GM15510 (cell line): ENCODE results near the gene CCDC182.

ENCODE experiments used
- POLR2A ChIP-seq: IDR thresholded peaks from 3 replicates; pipeline ENCODE4 v1.6.1; 2011; ENCODE audit warnings: borderline replicate concordance; ENCODE audit not compliant: insufficient read length; ENCODE audit errors: extremely low read depth

The CCDC182 gene

GRCh38 chr17:57724026-57724728 is 20.9 kb downstream of the CCDC182 start:
- TF ChIP-seq POLR2A: no peak

GRCh38 chr17:57723427-57724025 is 21.6 kb downstream of the CCDC182 start:
- no peak for TF ChIP-seq POLR2A

- TF ChIP-seq POLR2A: no peak
These were observed 22.4 kb downstream of the CCDC182 start for GRCh38 chr17:57722704-57723043.

- no peak for TF ChIP-seq POLR2A
These were observed 23.0 kb downstream of the CCDC182 start for GRCh38 chr17:57721967-57722703.

GRCh38 chr17:57720386-57721035 is 24.6 kb downstream of the CCDC182 start:
- no peak for TF ChIP-seq POLR2A

- TF ChIP-seq POLR2A: no peak
These were observed 26.2 kb downstream of the CCDC182 start for GRCh38 chr17:57718878-57719277.

GRCh38 chr17:57715981-57716380 is 29.1 kb downstream of the CCDC182 start:
- no peak for TF ChIP-seq POLR2A

- no peak for TF ChIP-seq POLR2A
These were observed 30.4 kb downstream of the CCDC182 start for GRCh38 chr17:57714665-57715180.

GRCh38 chr17:57713140-57713539 is 32.0 kb downstream of the CCDC182 start:
- TF ChIP-seq POLR2A: no peak

GRCh38 chr17:57708410-57708809 is 36.7 kb downstream of the CCDC182 start:
- no peak for TF ChIP-seq POLR2A

- no peak for TF ChIP-seq POLR2A
These were observed 37.2 kb downstream of the CCDC182 start for GRCh38 chr17:57707892-57708291.

- no peak for TF ChIP-seq POLR2A
These were observed 38.3 kb downstream of the CCDC182 start for GRCh38 chr17:57706761-57707160.

GRCh38 chr17:57705921-57706695 is 39.0 kb downstream of the CCDC182 start:
- TF ChIP-seq POLR2A: no peak

GRCh38 chr17:57704448-57704847 is 40.7 kb downstream of the CCDC182 start:
- no peak for TF ChIP-seq POLR2A

GRCh38 chr17:57703273-57703672 is 41.8 kb downstream of the CCDC182 start:
- TF ChIP-seq POLR2A: no peak

GRCh38 chr17:57701124-57701523 is 44.0 kb downstream of the CCDC182 start:
- no peak for TF ChIP-seq POLR2A
